Activated CD8-positive, alpha-beta memory T cell treated with anti-CD3 and anti-CD28 coated beads, Interleukin-2, amount 50 U/mL, for 24 hours (primary cell): ENCODE results near the gene CHST1.

Source experiments
- DNase-seq: peaks from one replicate; pipeline ENCODE4 v3.0.0-alpha.2; 2020; ENCODE audit errors: extremely low read depth

The CHST1 gene

DNA sequence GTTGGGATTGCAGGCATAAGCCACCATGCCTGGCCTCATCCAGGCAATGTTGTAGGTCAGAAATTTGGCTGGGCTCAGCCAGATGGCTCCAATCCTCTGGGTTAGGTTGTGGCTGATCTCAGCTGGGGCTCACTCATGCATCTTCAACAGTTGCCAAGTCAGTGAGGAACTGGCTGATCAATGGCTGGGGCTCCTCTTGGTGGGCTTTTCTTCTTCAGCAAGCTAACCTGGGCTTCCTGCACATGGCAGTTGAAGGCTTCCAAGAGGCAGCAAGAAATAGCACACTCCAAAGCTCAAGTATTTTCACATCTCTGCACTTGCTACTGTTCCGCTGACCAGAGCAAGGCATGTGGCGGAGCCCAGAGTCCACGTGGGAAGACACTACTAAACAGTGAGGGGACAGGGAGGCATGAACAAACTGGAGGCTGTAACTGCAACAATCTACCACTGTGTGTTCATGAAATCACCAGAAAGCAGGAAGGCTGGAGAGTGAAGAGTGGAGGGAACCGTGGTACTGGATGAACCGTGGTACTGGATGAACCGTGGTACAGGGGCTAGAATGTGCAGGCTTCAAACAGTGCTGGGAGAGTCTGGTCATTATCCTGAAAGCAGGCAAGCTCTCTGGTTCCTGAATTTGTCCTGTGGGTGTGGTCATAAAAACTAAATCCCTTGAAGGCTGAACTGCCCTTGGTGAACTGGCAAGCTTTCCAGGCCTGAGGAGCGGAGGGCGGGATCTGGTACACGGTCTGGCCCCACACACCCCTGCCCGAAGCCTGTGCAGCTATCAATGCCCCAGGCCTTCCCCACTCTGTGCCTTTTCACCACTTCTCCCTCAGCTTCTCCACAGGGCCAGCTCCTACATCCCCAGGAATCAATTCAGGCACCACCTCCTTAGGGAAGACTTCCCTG, 20.2 kb downstream of the CHST1 start:
- no peak for DNase-seq

DNA sequence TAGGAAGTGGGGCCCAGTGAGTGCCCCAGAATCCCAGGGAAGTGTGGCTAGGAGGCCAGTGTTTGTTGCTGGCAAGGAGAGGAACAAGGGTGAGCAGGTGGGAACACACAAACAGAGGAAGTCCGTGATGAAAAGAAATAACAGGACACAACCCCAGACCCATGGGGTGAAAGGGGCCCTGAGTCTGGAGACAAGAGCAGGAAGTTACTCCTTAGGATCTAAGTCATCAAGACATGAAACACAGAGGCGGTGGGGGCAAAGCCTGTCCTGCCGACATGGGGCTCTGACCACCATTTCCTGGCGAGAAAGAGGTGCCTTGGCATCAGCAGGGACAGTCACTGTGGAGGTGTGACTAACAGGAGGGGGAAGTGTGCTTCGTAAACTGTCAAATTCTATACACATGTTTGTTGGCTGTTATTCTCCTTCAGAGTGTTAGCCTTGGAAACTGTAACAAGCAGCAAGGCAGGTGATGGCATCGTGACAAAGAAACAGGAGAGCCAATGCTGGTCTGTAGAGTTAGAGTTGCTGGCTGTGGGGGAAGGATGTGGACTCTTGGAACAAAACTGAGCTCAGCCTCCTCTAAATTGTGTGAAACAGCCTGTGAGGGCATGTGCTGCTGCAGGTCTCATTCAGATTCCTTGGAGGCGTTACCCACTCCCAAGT, 21.7 kb downstream of the CHST1 start:
- no peak for DNase-seq

DNA sequence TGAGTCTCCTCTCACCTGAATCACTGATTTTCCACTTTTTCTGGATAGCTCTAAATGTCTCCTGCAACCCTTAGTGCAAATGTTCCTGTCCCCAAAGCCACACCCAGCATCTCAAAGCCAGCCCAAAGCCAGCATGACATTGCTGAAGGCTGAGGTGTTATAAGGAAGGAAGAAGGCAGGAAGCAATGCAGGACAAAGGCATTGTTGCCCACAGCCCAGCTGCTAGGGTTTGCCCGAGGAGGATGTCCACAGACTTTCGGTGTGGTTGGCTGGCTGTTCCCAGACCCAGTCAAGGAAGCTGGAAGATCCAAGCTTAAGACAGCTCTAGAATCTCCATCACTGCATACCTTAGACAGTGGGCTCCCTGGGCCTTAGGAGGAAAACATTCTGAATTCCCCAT, 23.5 kb downstream of the CHST1 start:
- DNase-seq: no peak

- no peak for DNase-seq
These were observed 27.4 kb downstream of the CHST1 start for GRCh38 chr11:45638051-45638450.

DNA sequence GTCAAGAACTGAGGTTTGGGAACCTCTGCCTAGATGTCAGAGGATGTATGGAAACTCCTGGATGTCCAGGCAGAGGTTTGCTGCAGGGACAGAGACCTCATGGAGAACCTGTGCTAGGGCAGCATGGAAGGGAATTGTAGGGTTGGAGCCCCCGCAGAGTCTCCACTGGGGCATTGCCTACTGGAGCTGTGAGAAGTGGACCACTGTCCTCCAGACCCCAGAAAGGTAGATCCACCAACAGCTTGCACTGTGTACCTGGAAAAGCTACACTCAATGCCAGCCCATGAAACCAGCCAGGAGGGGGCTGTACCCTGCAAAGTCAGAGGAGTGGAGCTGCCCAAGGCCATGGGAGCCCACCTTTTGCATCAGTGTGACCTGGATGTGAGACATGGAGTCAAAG, 29.5 kb downstream of the CHST1 start:
- DNase-seq: no peak

DNA sequence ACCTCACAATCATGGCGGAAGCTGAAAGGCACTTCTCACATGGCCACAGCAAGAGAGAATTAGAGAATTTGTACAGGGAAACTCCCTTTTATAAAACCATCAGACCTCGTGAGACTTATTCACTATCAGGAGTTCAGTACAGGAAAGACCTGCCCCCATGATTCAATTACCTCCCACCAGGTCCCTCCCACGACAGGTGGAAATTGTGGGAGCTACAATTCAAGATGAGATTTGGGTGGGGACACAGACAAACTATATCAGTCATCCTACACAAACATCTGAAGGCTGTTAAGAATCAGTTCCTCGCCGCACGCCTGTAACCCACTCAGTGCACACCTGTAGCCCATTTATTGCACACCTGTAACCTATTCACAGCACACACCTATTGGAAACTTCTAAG, 39.8 kb downstream of the CHST1 start:
- DNase-seq: no peak

DNA sequence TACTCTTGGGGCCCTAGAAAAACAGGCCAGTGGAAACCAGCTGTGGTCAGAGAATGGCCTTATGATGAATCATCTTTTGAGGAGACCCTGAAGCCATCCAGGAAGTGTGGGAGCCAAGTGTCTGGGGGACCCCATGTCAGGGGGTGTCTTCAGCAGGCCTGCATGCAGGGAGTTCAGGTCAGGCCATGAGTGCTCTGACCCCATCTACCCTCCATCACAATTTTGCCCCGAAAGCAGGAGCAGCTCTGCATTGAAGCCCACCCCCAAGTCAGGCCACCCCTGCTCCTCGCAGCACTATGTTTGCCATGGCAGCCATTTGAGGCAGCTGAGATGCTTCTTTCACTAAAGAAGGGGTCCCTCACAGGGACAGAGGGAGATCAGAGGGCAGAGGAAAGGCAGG, 41.3 kb downstream of the CHST1 start:
- DNase-seq: no peak

GRCh38 chr11:45622861-45623260, 42.6 kb downstream of the CHST1 start:
- no peak for DNase-seq

DNA sequence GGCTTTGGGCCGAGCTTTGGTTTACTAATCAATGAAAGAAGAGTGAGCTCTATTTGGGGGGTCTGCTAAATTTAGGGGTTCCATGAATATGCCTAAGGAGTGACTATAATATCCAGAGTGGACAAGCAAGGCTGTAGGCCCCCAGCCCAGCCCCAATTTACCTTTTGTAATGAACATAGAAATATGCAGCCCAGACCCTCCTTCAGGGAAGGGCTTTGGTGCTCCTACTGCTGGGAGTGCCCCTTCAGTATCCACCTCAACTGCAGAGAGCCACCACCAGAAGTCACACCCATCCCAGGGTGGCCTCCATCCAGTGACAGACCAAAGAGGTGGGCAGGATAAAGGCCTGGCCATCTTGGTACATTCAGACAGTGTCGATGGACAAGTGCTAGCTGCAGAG, 43.1 kb downstream of the CHST1 start:
- no peak for DNase-seq

DNA sequence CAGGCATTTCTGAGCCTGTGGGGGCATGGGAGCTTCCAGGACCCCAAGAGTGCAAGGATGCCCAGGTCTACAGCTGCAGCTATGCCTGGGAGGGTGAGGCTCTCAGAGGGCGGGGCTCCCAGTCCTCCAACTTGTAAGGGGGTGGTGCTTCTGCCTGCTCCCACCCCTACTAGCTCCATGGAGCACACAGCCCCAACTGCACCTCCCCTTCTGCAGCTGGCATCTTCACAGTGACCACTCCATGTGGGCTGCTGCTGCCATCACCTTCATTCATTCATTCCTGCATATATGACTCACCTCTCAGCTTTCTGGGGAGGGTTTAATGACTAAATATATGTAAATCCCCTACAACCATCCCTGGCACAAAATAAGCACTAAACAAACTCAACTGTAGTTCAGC, 43.8 kb downstream of the CHST1 start:
- no peak for DNase-seq

- DNase-seq: no peak
These were observed 45.2 kb downstream of the CHST1 start for GRCh38 chr11:45620243-45620642.

DNA sequence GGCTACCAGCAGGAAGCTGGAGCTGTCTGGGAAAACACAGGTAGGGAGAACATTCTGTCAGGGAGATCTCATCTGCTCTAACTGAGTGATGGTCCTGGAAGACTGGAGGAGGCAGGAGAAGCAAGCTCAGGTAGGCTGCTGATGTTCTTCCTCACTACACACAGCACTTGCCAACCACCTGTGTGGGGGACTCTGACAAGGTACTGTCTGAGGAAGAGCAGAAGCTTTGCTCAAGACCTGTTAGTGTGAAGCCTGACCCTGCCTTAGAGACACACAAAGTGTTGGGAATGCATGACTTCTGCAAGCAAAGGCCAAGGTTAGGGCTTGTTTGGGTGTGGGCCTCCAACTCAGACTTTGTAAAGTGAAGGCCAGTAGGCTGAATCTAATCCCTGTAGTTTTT, 46.5 kb downstream of the CHST1 start:
- no peak for DNase-seq

DNA sequence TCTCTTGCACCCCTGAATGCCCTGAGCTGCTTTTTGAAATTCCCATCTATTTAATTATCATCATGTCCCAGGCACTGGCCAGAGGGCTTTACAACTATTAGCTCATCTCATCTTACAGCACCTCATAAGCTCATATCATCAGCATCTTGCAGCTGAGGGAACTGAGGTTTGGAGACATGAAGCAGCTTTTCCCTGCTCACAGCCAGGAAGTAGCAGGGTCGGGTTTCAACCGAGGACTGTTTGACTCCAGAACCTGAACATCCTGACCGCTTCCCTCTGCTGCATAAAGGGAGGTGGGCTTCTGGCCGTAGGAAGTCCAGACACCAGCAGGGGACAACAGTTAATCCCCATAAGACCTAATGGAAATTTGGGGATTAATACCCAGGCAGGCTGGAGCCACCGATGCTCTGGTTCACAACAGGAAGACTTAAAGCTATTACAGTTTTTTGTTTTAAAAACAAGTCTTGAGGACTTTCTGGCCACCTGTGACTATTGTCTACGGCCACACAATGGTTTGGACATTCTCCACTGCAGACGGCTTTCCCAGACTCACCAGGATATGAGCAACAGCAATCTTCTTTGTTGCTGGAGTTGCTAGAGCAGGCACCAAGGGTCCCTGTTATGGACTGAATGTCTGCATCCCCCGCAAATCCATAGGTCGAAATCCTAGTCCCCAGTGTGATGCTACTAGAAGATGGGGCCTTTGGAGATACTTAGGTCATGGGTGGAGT, 47.4 kb downstream of the CHST1 start:
- no peak for DNase-seq

- no peak for DNase-seq
These were observed 48.4 kb downstream of the CHST1 start for GRCh38 chr11:45616802-45617549.

DNA sequence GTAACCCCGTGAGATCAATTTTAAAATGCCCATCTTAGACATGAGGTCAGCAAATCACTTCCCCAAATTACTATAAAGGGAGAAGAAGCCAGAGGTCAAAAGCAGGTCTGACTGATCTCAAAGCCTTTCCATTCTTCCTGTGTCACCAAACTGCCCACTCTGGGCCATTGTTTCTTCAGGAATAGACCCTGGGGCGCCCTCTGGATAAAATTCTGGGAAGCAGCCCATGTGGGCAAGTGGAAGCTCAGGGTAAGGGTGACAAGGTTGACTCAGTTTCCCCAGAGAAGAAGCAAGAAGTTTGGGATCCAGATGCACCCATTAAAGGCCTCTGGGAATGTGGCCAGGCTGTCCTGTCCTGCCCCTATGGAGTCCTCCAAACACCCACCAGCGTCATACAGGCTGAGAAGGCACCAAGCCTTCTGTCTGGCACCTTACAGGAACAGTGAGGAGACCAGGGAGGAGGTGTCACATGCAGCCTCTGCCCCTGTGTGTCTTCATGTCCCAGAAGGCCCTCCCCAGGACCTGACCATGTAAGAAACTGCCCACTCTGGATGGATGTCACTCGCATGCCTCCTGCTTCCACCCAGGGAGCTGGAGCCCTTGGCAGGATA, 50.1 kb downstream of the CHST1 start:
- no peak for DNase-seq

- DNase-seq: no peak
These were observed 51.1 kb downstream of the CHST1 start for GRCh38 chr11:45614196-45614828.

DNA sequence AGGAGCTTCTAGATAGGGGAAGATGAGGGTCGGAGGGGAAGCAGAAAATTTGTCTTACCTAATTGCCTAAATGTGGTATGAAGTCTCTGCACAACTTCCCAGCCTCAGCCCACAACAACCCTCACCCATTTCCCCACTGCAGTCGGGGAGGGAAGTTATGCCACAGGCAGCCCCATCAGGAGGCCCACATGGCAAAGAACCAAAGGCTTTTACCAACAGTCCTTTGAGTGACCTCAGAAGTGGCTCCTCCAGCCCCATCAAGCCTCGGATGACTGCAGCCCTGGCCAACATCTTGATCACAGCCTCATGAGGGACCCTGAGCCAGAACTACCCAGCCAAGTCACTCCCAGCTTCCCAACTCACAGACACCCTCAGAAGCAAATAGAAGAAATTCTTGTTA, 54.8 kb downstream of the CHST1 start:
- DNase-seq: no peak

GRCh38 chr11:45609902-45610301, 55.5 kb downstream of the CHST1 start:
- DNase-seq: no peak

DNA sequence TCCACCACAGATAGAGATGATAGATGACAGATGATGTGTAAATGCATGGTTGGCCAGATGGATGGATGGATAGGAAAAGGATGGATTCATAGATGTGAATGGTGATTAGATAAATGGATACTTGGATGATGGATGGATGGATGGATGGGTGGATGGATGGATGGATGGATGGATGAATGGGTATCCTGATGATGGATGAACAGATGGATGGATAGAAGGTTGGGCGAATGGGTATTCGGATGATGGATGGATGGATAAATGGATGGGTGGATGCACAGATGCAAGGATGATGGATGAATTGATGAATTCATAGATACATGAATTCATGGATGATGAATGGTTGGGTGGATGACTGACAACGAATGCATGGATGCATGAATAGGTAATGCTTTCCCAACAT, 56.1 kb downstream of the CHST1 start:
- DNase-seq: no peak

GRCh38 chr11:45607995-45608394, 57.4 kb downstream of the CHST1 start:
- no peak for DNase-seq
